Mucosa of stomach (tissue), 1 donor: ENCODE results near the gene PCGF2.
"Not testable (repeated sequence)": the region's sequence is repeated elsewhere in the genome, so short reads cannot be mapped to it uniquely, and the experiment has no call there.

ENCODE experiments used
- H3K27me3 ChIP-seq: one replicate; pipeline ENCODE4 v1.7.0; 2013; ENCODE audit warnings: mild to moderate bottlenecking, low read length; ENCODE audit not compliant: control insufficient read depth, insufficient read depth
- H3K36me3 ChIP-seq: one replicate; pipeline ENCODE4 v1.7.0; 2013; ENCODE audit warnings: low read length; ENCODE audit not compliant: control insufficient read depth, insufficient read depth
- H3K4me1 ChIP-seq: one replicate; pipeline ENCODE4 v1.7.0; 2013; ENCODE audit warnings: mild to moderate bottlenecking, low read length; ENCODE audit not compliant: control insufficient read depth, insufficient read depth
- H3K4me3 ChIP-seq: one replicate; pipeline ENCODE4 v1.7.0; 2013; ENCODE audit warnings: low read length
- H3K9ac ChIP-seq: one replicate; pipeline ENCODE4 v1.7.0; 2013; ENCODE audit warnings: mild to moderate bottlenecking, low read length, moderate library complexity
- H3K9me3 ChIP-seq: one replicate; pipeline ENCODE4 v1.7.0; 2013; ENCODE audit warnings: mild to moderate bottlenecking, low read length, moderate library complexity; ENCODE audit not compliant: control insufficient read depth
- donor health status: Pancreatic carcinoma.

Gene PCGF2

GRCh38 chr17:38748149-38748891, at the start of gene PCGF2:
Gene PCGF2 (minus strand): TSS chr17:38748336. CDS start chr17:38740402, 7,934 bp downstream.
- Histone ChIP-seq H3K9me3 (no peaks in the 10 kb centered on the region), H3K4me1 (peaks cover 33% of the 10 kb centered on the region), H3K4me3 (peak within 1 kb of the TSS; percentile 62), H3K36me3 (no peaks in the 10 kb centered on the region), H3K27me3 (no peaks in the 10 kb centered on the region), H3K9ac (peak within 1 kb of the TSS; percentile 76)

GRCh38 chr17:38797828-38798227, 49.7 kb upstream of the PCGF2 start:
- no peaks in the 10 kb centered on the region for H3K9me3 ChIP-seq
- H3K36me3 ChIP-seq = peaks cover 6% of the 10 kb centered on the region
- peak overlapping the region; percentile 68 for H3K9ac ChIP-seq
- H3K4me3 ChIP-seq = no peak overlapping the region
- no peaks in the 10 kb centered on the region for H3K27me3 ChIP-seq
- H3K4me1 ChIP-seq = peaks cover 16% of the 10 kb centered on the region

GRCh38 chr17:38797158-38797490, 49.0 kb upstream of the PCGF2 start:
- H3K4me3 ChIP-seq = no peak overlapping the region

DNA sequence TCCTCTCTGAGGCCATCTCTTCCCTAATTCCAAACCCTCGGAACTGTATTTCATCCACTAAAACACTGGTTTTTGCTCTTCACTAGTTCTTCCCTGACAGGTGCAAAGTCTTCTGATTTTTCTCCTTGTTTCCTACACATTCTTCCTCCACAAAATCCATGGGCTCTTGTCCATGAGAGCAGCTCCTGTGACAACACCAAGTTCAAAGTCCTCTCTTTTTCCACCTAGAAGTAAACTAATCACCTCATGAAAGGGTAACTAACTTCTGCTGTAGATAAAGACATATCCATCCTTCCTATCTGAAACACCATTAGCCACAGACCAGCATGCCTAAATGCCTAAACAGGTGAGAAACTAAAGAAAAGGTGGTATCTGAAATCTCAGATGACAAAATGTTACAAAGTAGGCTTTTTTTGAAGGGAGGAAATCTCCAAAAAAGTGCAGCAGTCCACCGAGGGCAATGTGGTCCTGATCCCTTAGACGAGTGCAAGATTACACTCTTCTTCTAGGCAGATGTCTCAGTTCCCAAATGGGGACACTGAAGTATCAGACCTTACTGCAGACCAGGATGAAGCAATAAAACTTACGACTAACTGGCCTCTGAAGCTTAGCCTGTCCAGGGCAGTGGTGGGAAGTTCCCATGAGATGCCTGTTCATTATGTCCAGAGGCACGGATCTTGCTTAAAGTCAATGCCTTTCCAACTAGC, 48.5 kb upstream of the PCGF2 start:
- no peaks in the 10 kb centered on the region for H3K27me3 ChIP-seq
- H3K4me1 ChIP-seq = peaks cover 16% of the 10 kb centered on the region
- H3K9ac ChIP-seq = no peak overlapping the region
- peaks cover under 1% of the 10 kb centered on the region for H3K36me3 ChIP-seq
- H3K9me3 ChIP-seq = no peaks in the 10 kb centered on the region
- no peak overlapping the region for H3K4me3 ChIP-seq

More at GRCh38 chr17:38797158-38797490, 49.0 kb upstream of the PCGF2 start:
- H3K9me3 ChIP-seq = no peaks in the 10 kb centered on the region
- H3K4me1 ChIP-seq = peaks cover 16% of the 10 kb centered on the region
- peaks cover 6% of the 10 kb centered on the region for H3K36me3 ChIP-seq
- H3K9ac ChIP-seq = no peak overlapping the region
- no peaks in the 10 kb centered on the region for H3K27me3 ChIP-seq

GRCh38 chr17:38794221-38794620, 46.1 kb upstream of the PCGF2 start:
- H3K9me3 ChIP-seq = no peaks in the 10 kb centered on the region
- no peaks in the 10 kb centered on the region for H3K36me3 ChIP-seq
- H3K9ac ChIP-seq = no peak overlapping the region
- H3K27me3 ChIP-seq = no peaks in the 10 kb centered on the region
- no peak overlapping the region for H3K4me3 ChIP-seq
- peaks cover 16% of the 10 kb centered on the region for H3K4me1 ChIP-seq

- no peaks in the 10 kb centered on the region for H3K36me3 ChIP-seq
- no peak overlapping the region for H3K4me3 ChIP-seq
- H3K4me1 ChIP-seq = no peaks in the 10 kb centered on the region
- no peak overlapping the region for H3K9ac ChIP-seq
- H3K27me3 ChIP-seq = no peaks in the 10 kb centered on the region
- H3K9me3 ChIP-seq = no peaks in the 10 kb centered on the region
Measured at GRCh38 chr17:38791162-38791561, 43.0 kb upstream of the PCGF2 start.

- H3K9ac ChIP-seq, H3K9me3 ChIP-seq, H3K4me3 ChIP-seq, H3K36me3 ChIP-seq, H3K4me1 ChIP-seq, H3K27me3 ChIP-seq: not testable (repeated sequence)
Measured at GRCh38 chr17:38790148-38790707, 42.1 kb upstream of the PCGF2 start.

GRCh38 chr17:38789185-38789584, 41.0 kb upstream of the PCGF2 start:
- H3K9ac ChIP-seq = no peak overlapping the region
- no peaks in the 10 kb centered on the region for H3K9me3 ChIP-seq
- H3K4me3 ChIP-seq = no peak overlapping the region
- H3K36me3 ChIP-seq = peaks cover 4% of the 10 kb centered on the region
- no peaks in the 10 kb centered on the region for H3K27me3 ChIP-seq
- H3K4me1 ChIP-seq = no peaks in the 10 kb centered on the region

DNA sequence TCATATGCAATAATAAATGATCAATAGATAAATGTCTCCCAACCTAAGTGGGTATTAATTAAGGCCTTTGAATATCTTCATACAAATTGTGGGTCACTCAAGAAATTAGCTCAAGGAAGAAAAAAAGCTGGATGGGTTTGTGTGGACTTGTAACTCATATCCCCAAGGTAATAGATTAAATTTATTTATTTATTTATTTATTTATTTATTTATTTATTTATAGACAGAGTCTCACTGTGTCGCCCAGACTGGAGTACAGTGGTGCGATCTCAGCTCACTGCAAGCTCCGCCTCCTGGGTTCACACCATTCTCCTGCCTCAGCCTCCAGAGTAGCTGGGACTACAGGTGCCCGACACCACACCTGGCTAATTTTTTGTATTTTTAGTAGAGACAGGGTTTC, 39.9 kb upstream of the PCGF2 start:
- H3K36me3 ChIP-seq, H3K9me3 ChIP-seq, H3K9ac ChIP-seq, H3K27me3 ChIP-seq, H3K4me3 ChIP-seq, H3K4me1 ChIP-seq: not testable (repeated sequence)

DNA sequence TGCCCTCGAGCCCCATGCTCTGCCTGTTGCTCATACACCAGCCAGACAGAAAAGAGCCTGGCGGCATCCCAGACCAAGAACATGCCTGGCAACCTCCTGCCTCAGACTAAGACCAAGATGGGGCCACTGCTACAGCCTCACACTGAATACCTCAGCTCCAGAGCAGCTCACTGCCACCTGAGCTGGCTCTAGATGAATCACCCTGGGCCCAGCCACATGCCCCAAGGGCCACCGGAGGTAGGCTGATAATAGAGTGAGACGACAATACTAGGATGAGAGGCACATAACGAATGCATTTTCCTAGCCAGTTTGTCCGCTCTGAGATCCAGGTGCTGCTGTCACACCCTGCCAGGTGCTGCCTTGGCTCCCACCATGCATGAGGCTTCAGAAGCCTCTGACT, 38.2 kb upstream of the PCGF2 start:
- Histone ChIP-seq H3K4me3 (no peak overlapping the region), H3K36me3 (peaks cover 14% of the 10 kb centered on the region), H3K9ac (no peak overlapping the region), H3K4me1 (no peaks in the 10 kb centered on the region), H3K9me3 (no peaks in the 10 kb centered on the region), H3K27me3 (no peaks in the 10 kb centered on the region)

- H3K36me3 ChIP-seq = peaks cover 40% of the 10 kb centered on the region
- H3K4me3 ChIP-seq = no peak overlapping the region
- no peaks in the 10 kb centered on the region for H3K27me3 ChIP-seq
- H3K9me3 ChIP-seq = no peaks in the 10 kb centered on the region
- no peak overlapping the region for H3K9ac ChIP-seq
- no peaks in the 10 kb centered on the region for H3K4me1 ChIP-seq
Measured at GRCh38 chr17:38783227-38783626, 35.1 kb upstream of the PCGF2 start.

DNA sequence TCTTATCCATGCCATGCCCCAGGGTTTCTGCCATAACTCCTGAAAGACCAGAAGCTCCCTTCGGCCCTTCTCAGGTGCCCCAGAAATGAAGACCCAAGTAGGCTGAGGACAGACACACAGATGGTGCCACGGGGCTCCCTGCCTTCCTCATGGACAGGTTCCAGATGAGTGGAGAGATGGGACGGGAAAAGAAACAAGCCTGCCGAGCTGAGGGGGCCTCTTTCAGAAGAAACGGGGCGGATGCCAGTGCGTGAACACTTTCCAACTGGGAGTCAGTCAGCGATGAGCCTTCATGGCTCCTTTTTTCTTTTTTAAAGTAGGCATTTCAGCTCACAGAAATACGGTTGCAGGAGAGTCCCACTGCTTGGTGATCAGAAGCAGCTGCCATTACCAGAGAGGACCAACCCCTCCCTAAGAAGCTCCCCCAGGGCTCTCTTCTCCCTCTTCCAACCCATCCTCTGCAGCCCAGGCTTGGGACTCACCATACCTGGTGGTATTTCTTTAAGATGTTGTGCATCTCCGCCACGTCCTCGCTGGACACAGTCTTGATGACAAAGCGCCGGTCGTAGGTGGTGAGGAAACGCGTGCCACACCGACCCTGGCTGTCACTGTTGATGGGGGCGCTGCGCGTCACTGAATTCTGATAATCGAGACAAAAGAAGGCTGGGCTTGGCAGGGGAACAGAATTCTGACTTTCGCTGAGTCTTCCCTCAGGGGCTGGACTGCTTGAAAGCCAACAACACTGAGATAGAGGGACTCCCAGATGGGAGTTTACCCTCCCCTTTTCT, 32.0 kb upstream of the PCGF2 start:
- no peaks in the 10 kb centered on the region for H3K4me1 ChIP-seq
- no peak overlapping the region for H3K9ac ChIP-seq
- H3K9me3 ChIP-seq = no peaks in the 10 kb centered on the region
- H3K27me3 ChIP-seq = no peaks in the 10 kb centered on the region
- peaks cover 36% of the 10 kb centered on the region for H3K36me3 ChIP-seq
- no peak overlapping the region for H3K4me3 ChIP-seq
